ENCODE results near the gene DAAM2. TPM values are rescaled to one million over a fixed set of nuclear protein-coding genes. Genes with fewer than 3 reads are reported as not detected.

Gene DAAM2
- polyA plus RNA-seq, 3 donors, result not detected

DNA sequence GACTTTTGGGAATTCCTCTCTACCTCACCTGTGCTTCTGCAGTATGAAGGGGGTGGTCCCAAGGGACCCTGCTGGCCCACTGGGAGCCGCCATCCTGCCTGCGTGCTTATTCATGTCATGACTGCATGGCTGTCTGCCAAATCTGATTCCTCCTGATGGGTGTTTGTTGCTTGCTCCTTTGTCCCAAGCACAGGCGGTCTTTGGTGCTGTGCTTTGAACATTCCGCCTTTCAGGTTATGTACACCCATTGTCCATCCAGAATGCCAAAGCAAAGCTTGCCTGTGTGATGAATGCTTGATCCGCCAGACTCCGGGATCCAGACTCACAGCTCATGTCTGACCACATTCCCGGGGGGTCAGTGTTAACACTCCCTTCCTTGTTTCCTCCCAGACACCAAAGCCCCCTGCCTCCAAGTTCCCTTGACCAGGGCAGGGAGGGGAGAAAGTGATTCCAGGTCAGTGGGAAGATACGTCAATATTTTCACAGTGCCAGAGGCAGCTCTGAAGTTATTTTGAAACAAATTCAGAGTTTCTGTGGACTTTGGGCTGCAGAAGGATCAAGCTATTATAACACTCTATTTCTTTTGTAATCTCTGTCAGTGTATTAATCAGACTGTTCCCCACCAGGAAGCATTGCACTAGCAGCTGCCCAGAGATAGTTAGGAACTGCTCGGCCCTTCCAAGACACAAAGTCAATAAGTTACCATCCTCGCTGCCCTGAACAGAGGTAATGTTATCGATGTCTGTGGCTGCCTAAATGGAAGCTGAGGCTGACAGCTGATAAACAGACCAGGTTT lies 9.5 kb downstream of the DAAM2 start:
- 86% methylated on average over 6 of the region's 11 CpGs for WGBS (ENCODE audit: insufficient coverage)

DNA sequence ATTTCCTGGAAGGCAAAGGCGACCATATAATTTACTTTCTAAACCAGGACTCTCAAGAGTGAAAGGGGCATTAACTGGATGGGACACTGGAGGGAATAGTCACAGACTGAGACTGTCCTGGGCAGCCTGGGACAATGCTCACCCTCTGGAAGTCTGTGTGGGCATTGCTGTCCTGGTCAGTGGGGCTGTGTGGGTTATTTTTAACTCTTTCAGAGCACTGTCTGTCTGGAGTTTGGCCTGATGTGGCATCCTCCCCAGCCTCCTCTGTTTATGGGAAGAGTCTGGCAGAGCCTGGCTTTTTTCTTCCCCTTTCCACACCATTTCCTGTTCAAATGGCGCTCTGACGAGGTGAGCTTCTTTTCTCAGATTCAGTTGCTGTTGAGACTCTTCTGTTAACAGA lies 11.7 kb downstream of the DAAM2 start:
- Histone ChIP-seq H3K9me3 (replicated peaks in 1 of 2; ENCODE audit: control insufficient read depth in 1 of 2, insufficient read depth in 1 of 2, low read length in 2 of 2) (no peaks in the 10 kb centered on the region), H3K4me3 (replicated peaks in 1 of 3; ENCODE audit: low read depth in 2 of 3, low read length in 3 of 3) (no peak overlapping the region), H4K20me1 (ENCODE audit: insufficient read depth, low read length) (no peaks in the 10 kb centered on the region), H3K36me3 (replicated peaks in 1 of 2; ENCODE audit: control insufficient read depth in 1 of 2, insufficient read depth in 2 of 2, low read length in 2 of 2) (no peaks in the 10 kb centered on the region), H3K4me1 (ENCODE audit: control insufficient read depth in 1 of 2, insufficient read depth in 2 of 2, low read length in 2 of 2) (no peaks in the 10 kb centered on the region), H3K27ac (ENCODE audit: low read depth in 1 of 2, low read length in 2 of 2) (no peak overlapping the region), H3K79me2 (ENCODE audit: insufficient read depth, low read length) (no peaks in the 10 kb centered on the region), H3K4me2 (replicated peaks; ENCODE audit: extremely low read depth, low read length, poor library complexity, severe bottlenecking) (no peak overlapping the region), H3K27me3 (ENCODE audit: control insufficient read depth in 2 of 2, insufficient read depth in 2 of 2, low read length in 2 of 2) (no peaks in the 10 kb centered on the region), H2AFZ (ENCODE audit: insufficient read depth, low read depth, low read length, poor library complexity, severe bottlenecking) (no peak overlapping the region), H3K9ac (ENCODE audit: insufficient read depth, low read length, poor library complexity, severe bottlenecking) (no peak overlapping the region)
- intact Hi-C loops (cut with micrococcal nuclease), result no loop called here
- H3K36me3 Mint-ChIP-seq, result no peaks in the 10 kb centered on the region
- WGBS (ENCODE audit: insufficient coverage), result no CpG with 5 or more reads among the region's 3 CpGs
- H3K4me1 Mint-ChIP-seq, result no peaks in the 10 kb centered on the region
- TF ChIP-seq, protein P1, sequence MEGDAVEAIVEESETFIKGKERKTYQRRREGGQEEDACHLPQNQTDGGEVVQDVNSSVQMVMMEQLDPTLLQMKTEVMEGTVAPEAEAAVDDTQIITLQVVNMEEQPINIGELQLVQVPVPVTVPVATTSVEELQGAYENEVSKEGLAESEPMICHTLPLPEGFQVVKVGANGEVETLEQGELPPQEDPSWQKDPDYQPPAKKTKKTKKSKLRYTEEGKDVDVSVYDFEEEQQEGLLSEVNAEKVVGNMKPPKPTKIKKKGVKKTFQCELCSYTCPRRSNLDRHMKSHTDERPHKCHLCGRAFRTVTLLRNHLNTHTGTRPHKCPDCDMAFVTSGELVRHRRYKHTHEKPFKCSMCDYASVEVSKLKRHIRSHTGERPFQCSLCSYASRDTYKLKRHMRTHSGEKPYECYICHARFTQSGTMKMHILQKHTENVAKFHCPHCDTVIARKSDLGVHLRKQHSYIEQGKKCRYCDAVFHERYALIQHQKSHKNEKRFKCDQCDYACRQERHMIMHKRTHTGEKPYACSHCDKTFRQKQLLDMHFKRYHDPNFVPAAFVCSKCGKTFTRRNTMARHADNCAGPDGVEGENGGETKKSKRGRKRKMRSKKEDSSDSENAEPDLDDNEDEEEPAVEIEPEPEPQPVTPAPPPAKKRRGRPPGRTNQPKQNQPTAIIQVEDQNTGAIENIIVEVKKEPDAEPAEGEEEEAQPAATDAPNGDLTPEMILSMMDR (IDR thresholded peaks at IDR 0.05), result no peak
- peaks cover 3 to 7% (median 3%) of the 10 kb centered on the region in 3 donors for H3K27me3 Mint-ChIP-seq (ENCODE audit: low read depth in 3 of 3)
- no peak overlapping the region for H3K4me3 Mint-ChIP-seq
- H3K27ac Mint-ChIP-seq, result no peak overlapping the region
- no peaks in the 10 kb centered on the region for H3K9me3 Mint-ChIP-seq
- DNase-seq, result no peak

More for the DNA sequence above, 9.5 kb downstream of the DAAM2 start:
- Histone ChIP-seq H3K36me3 (replicated peaks in 1 of 2; ENCODE audit: control insufficient read depth in 1 of 2, insufficient read depth in 2 of 2, low read length in 2 of 2) (no peaks in the 10 kb centered on the region), H3K4me2 (replicated peaks; ENCODE audit: extremely low read depth, low read length, poor library complexity, severe bottlenecking) (no peak overlapping the region), H3K79me2 (ENCODE audit: insufficient read depth, low read length) (no peaks in the 10 kb centered on the region), H3K27ac (ENCODE audit: low read depth in 1 of 2, low read length in 2 of 2) (no peak overlapping the region), H3K4me3 (replicated peaks in 1 of 3; ENCODE audit: low read depth in 2 of 3, low read length in 3 of 3) (no peak overlapping the region), H3K4me1 (ENCODE audit: control insufficient read depth in 1 of 2, insufficient read depth in 2 of 2, low read length in 2 of 2) (no peaks in the 10 kb centered on the region), H3K9ac (ENCODE audit: insufficient read depth, low read length, poor library complexity, severe bottlenecking) (no peak overlapping the region), H2AFZ (ENCODE audit: insufficient read depth, low read depth, low read length, poor library complexity, severe bottlenecking) (no peak overlapping the region), H4K20me1 (ENCODE audit: insufficient read depth, low read length) (no peaks in the 10 kb centered on the region), H3K9me3 (replicated peaks in 1 of 2; ENCODE audit: control insufficient read depth in 1 of 2, insufficient read depth in 1 of 2, low read length in 2 of 2) (no peaks in the 10 kb centered on the region), H3K27me3 (ENCODE audit: control insufficient read depth in 2 of 2, insufficient read depth in 2 of 2, low read length in 2 of 2) (no peaks in the 10 kb centered on the region)
- intact Hi-C loops (cut with micrococcal nuclease), result no loop called here
- no peak for DNase-seq
- Mint-ChIP-seq H3K4me3 (no peak overlapping the region), H3K27me3 (ENCODE audit: low read depth in 3 of 3) (peaks cover 3 to 8% (median 4%) of the 10 kb centered on the region in 3 donors), H3K4me1 (no peaks in the 10 kb centered on the region), H3K27ac (no peak overlapping the region), H3K36me3 (no peaks in the 10 kb centered on the region), H3K9me3 (no peaks in the 10 kb centered on the region)
- TF ChIP-seq, protein P1 (IDR thresholded peaks at IDR 0.05), result no peak

All from CD14-positive monocyte (primary cell).